SU-DHL-6 (cell line): ENCODE results near the gene EZR.

Source experiments
- H2AFZ ChIP-seq: fragments of 200-600 bp; sonication (generic); 2 replicates; pipeline ENCODE4 v1.6.1; 2014; ENCODE audit warnings: low read depth, mild to moderate bottlenecking, moderate library complexity, mixed read lengths, antibody characterized with exemption, low read length; ENCODE audit not compliant: severe bottlenecking
- H3F3A ChIP-seq: fragments of 200-600 bp; shearing (Covaris generic); 2 replicates; pipeline ENCODE4 v1.6.0; 2016; ENCODE audit warnings: antibody characterized with exemption, mild to moderate bottlenecking; ENCODE audit not compliant: insufficient read depth
- H3K27ac ChIP-seq: fragments of 200-600 bp; sonication (generic); 2 replicates; pipeline ENCODE4 v1.5.1; 2016; ENCODE audit warnings: low read depth, mild to moderate bottlenecking, low read length, moderate library complexity, mixed read lengths
- H3K27me3 ChIP-seq: fragments of 200-600 bp; sonication (generic), shearing (Covaris generic); 2 replicates; pipeline ENCODE4 v1.6.0; 2014; ENCODE audit warnings: mild to moderate bottlenecking, low read length
- H3K36me3 ChIP-seq: fragments of 200-600 bp; sonication (generic); 2 replicates; pipeline ENCODE4 v1.6.1; 2014; ENCODE audit warnings: mild to moderate bottlenecking, low read length, mixed read lengths
- H3K4me2 ChIP-seq: fragments of 300-600, 200-600 bp; shearing (Covaris generic), sonication (generic); 2 replicates; pipeline ENCODE4 v1.6.0; 2014; ENCODE audit warnings: low read length, low read depth, mild to moderate bottlenecking; ENCODE audit not compliant: poor library complexity, severe bottlenecking
- H3K4me3 ChIP-seq: fragments of 200-600 bp; sonication (generic); 2 replicates; pipeline ENCODE4 v1.5.1; 2014; ENCODE audit warnings: antibody characterized with exemption, low read length, mild to moderate bottlenecking, mixed read lengths; ENCODE audit not compliant: insufficient read depth, poor library complexity, severe bottlenecking
- H3K79me2 ChIP-seq: fragments of 200-600 bp; sonication (generic); 2 replicates; pipeline ENCODE4 v1.6.1; 2014; ENCODE audit warnings: mild to moderate bottlenecking, low read length, moderate library complexity; ENCODE audit not compliant: insufficient read depth
- H3K9ac ChIP-seq: fragments of 200-600 bp; sonication (generic); 2 replicates; pipeline ENCODE4 v1.7.0; 2014; ENCODE audit warnings: mild to moderate bottlenecking, low read length
- H3K9me2 ChIP-seq: fragments of 200-600 bp; sonication (generic); replicated peaks from 2 replicates; pipeline ENCODE4 v1.6.1; 2014; ENCODE audit warnings: low read length; ENCODE audit not compliant: insufficient read depth
- H3K9me3 ChIP-seq: fragments of 200-600 bp; sonication (generic); 2 replicates; pipeline ENCODE4 v1.6.1; 2014; ENCODE audit warnings: low read length, mixed read lengths; ENCODE audit not compliant: insufficient read depth
- H4K20me1 ChIP-seq: fragments of 200-600 bp; sonication (generic); 2 replicates; pipeline ENCODE4 v1.6.1; 2014; ENCODE audit warnings: low read depth, mild to moderate bottlenecking, antibody characterized with exemption, low read length, moderate library complexity, mixed read lengths
- EZH2phosphoT487 ChIP-seq: fragments of 200-600 bp; sonication (generic), shearing (Covaris generic); conservative IDR thresholded peaks from 2 replicates; pipeline ENCODE4 v1.6.1; 2018; ENCODE audit warnings: mild to moderate bottlenecking, antibody characterized with exemption, low read length, moderate library complexity, mixed read lengths
- TF ChIP-seq, protein P1 (sequence below): fragments of 200-600 bp; sonication (generic); IDR thresholded peaks from one replicate; pipeline ENCODE4 v1.5.1; 2017; ENCODE audit warnings: antibody characterized with exemption, mild to moderate bottlenecking, low read length, moderate library complexity; ENCODE audit not compliant: insufficient read depth, poor library complexity, severe bottlenecking

The EZR gene

GRCh38 chr6:158837684-158838625, 18.8 kb upstream of the EZR start:
- TF ChIP-seq, protein P1, sequence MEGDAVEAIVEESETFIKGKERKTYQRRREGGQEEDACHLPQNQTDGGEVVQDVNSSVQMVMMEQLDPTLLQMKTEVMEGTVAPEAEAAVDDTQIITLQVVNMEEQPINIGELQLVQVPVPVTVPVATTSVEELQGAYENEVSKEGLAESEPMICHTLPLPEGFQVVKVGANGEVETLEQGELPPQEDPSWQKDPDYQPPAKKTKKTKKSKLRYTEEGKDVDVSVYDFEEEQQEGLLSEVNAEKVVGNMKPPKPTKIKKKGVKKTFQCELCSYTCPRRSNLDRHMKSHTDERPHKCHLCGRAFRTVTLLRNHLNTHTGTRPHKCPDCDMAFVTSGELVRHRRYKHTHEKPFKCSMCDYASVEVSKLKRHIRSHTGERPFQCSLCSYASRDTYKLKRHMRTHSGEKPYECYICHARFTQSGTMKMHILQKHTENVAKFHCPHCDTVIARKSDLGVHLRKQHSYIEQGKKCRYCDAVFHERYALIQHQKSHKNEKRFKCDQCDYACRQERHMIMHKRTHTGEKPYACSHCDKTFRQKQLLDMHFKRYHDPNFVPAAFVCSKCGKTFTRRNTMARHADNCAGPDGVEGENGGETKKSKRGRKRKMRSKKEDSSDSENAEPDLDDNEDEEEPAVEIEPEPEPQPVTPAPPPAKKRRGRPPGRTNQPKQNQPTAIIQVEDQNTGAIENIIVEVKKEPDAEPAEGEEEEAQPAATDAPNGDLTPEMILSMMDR: no peak
- TF ChIP-seq EZH2phosphoT487: no peak
- no peak overlapping the region for H3K27ac ChIP-seq
- no peak overlapping the region for H3K4me2 ChIP-seq
- no peak overlapping the region for H2AFZ ChIP-seq
- no peaks in the 10 kb centered on the region for H3K9me3 ChIP-seq
- H3K79me2 ChIP-seq: no peaks in the 10 kb centered on the region
- no peaks in the 10 kb centered on the region for H3F3A ChIP-seq
- H3K9ac ChIP-seq: no peak overlapping the region
- no peaks in the 10 kb centered on the region for H3K36me3 ChIP-seq
- no peaks in the 10 kb centered on the region for H3K9me2 ChIP-seq
- no peaks in the 10 kb centered on the region for H3K27me3 ChIP-seq
- no peak overlapping the region for H3K4me3 ChIP-seq
- H4K20me1 ChIP-seq: no peaks in the 10 kb centered on the region

DNA sequence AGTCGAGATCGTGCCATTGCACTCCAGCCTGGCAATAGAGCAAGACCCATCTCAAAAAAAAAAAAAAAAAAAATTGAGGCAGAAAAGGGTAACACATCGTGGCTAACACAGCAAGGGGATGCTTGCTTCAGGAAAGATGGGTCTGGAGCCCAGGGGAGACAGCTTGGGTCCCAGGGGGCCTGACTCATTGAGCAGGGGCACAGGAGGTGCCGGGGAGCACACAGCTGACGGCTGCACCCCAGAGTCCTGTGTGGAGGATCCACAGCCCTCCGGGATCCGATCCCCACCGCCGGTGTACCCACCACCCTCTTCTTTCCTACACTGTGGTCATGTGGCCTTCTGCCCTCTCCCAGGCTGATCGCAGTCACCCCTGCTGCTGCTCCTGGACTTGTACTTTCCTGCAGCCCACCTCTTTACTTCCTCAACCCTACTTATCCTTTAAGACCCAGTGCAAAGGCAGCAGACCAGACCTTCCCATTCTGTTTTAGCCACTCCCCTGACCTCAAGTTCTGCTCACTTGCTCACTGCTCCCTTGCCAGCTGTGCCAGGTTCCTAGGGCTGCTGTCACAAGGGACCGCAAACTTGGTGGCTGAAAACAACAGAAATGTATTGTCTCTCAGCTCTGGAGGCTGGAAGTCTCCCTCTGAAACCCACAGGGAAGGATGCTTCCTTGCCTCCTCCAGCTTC, 17.6 kb upstream of the EZR start:
- no peak overlapping the region for H3K9ac ChIP-seq
- no peak for TF ChIP-seq EZH2phosphoT487
- TF ChIP-seq, protein P1: no peak
- H3K9me2 ChIP-seq: no peaks in the 10 kb centered on the region
- no peaks in the 10 kb centered on the region for H3F3A ChIP-seq
- H2AFZ ChIP-seq: no peak overlapping the region
- H3K27ac ChIP-seq: no peak overlapping the region
- H3K27me3 ChIP-seq: no peaks in the 10 kb centered on the region
- H3K36me3 ChIP-seq: no peaks in the 10 kb centered on the region
- no peak overlapping the region for H3K4me3 ChIP-seq
- H3K4me2 ChIP-seq: no peak overlapping the region
- H3K9me3 ChIP-seq: no peaks in the 10 kb centered on the region
- H4K20me1 ChIP-seq: no peaks in the 10 kb centered on the region
- no peaks in the 10 kb centered on the region for H3K79me2 ChIP-seq

GRCh38 chr6:158835616-158836221, 16.6 kb upstream of the EZR start:
- H3K4me3 ChIP-seq: no peak overlapping the region
- no peak overlapping the region for H2AFZ ChIP-seq
- no peaks in the 10 kb centered on the region for H3K79me2 ChIP-seq
- no peaks in the 10 kb centered on the region for H3K36me3 ChIP-seq
- no peaks in the 10 kb centered on the region for H3K9me3 ChIP-seq
- no peak overlapping the region for H3K4me2 ChIP-seq
- no peaks in the 10 kb centered on the region for H3K27me3 ChIP-seq
- H4K20me1 ChIP-seq: no peaks in the 10 kb centered on the region
- H3K27ac ChIP-seq: no peak overlapping the region
- H3K9me2 ChIP-seq: no peaks in the 10 kb centered on the region
- H3K9ac ChIP-seq: no peak overlapping the region
- no peak for TF ChIP-seq EZH2phosphoT487
- TF ChIP-seq, protein P1: no peak
- no peaks in the 10 kb centered on the region for H3F3A ChIP-seq
